Pulmonary artery endothelial cell (primary cell): ENCODE data around the gene TSPAN9. TPM values are rescaled to one million over a fixed set of nuclear protein-coding genes. Genes with fewer than 3 reads are reported as not detected.

Experiments used
- DNase-seq: peaks from one replicate; pipeline ENCODE4 v3.0.0-alpha.2; 2011; ENCODE audit warnings: low read depth, low spot score
- total RNA-seq: library from RNA; depleted of rRNA; stranded (reverse); fragments of >200 nt; gene quantifications from 2 replicates; pipeline ENCODE4 v1.2.3, GENCODE V29; 2014

TSPAN9 gene
- total RNA-seq, 1 donor from 2014 or later, result 65.0 TPM

DNA sequence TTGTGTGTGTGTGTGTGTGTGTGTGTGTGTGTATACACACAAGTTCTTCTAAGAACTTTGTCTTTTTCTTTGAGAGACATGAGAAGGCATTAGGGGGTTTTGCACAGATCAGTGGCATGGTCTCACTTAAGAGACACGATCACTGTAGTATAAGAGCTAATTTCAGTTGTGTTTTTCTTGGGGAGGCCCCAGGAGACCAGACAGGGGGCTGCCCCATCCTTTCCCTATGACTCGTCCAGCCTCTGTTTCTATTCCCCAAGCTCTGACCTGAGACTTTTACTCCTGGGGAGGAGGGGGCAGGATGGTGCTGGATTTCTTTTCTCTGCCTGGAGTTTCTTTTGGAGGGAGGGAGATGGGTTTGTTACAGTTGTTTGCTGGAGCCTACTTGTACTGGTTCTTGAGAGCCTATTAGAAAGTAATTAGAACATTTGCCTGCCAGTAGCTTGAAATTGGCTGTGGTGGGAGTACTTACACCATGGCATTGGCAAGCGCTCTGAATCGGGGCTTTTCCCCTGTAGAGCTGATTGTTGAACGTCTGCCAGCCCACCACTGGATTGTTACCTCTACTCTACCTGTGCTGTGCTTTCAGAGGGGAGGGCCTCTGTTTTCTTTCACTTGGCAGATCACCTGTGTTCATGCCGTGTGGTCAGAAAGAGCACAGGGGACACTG, 109.5 kb downstream of the TSPAN9 start:
- no peak for DNase-seq

DNA sequence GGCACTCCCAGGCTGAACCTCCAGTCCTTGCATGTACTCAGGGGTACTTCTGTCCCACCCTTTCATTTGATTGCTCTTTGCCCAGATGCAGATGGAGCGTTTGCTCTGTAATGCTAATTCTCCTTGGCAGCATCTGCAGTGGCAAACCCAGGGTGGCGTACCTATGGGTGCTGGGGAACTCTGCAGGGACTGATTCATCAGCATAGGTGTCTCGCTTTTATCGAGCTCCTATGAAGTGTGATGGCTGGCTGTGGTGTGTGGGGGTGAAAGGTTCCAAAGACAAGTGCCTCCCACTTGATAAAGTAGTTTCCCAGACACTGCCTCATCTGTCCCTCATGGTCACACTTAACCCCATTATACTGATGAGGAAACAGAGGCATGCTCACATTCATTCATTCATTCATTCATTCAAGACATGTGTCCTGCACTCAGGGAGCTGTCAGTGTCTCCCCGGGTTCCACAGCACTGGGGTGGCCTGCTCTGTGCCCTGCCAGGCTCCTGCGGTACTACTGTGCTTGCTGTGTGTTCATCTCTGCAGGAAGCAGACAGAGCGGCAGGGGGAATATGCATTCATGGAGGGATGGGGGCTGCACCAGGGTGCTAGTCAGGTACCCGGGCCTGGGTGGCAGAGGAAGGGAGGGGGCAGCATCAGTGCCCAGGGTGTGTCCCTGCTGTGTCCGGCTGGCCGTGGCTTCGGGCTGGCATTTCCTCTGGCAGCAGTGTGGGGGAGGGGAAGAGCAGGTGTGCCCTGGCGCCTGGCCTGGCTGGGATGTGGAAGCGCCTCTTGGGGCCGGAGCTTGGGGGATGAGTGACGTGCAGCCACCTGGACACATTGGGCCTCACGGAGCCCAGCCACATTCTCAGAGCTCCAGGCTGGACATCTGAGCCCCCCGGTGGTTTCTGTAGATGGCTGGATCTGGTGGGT, 110.9 kb downstream of the TSPAN9 start:
- no peak for DNase-seq

DNA sequence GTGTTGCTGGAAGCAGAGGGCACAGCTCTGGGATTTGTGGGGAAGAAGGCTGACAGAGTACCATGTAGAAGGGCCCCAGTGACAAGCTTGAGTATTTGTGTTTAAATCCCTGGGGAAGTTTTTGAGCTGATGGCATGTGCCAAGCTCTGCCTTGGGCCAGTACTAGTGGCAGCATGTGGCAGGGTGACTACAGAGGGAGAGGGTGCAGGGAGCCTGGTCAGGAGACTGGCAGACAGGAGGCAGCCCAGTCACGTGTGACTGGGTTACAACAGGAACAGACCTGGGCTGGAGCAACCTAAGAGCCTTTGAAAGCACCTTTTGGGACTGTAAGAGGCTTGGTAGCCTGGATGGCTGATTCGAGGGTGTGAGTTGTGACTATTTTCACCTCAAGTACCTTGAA, 112.1 kb downstream of the TSPAN9 start:
- no peak for DNase-seq

DNA sequence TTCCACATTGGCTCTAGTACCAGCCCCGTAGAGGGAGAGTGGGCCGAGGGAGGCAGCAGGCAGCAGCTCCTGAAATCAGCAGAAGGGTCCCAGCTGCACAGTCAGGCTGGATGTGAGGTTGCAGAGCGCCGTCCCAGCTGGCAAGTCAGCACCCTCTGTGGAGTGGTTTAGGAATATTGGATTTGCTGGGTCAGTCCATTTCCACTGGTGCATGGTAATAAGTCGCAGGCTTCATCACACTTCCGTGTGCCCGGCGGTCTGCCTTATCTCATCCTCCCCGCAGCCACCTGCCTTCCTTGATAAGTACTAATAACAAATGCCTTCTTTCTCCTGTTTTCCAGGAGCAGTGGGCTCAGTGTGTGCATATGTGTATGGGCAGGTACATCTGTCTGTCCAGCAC, 112.9 kb downstream of the TSPAN9 start:
- no peak for DNase-seq

DNA sequence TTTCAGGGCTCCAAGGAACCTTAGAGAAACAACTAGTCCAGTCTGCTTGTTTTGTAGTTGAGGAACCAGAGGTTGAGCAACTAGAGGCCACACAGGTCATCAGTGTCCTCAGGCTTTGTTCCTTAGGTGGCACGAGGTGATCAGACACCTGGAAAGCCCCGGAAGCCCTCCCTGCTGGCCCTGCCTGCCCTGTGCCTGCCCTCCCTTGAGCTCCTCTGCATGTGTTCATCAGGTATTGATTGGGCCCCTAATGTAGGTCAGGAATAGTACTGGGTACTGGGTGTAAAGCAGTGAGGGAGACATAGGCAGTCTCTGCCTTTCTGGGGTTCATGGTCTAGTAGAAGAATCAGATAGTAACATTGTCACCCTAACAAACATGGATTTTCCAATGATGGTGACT, 114.3 kb downstream of the TSPAN9 start:
- no peak for DNase-seq

DNA sequence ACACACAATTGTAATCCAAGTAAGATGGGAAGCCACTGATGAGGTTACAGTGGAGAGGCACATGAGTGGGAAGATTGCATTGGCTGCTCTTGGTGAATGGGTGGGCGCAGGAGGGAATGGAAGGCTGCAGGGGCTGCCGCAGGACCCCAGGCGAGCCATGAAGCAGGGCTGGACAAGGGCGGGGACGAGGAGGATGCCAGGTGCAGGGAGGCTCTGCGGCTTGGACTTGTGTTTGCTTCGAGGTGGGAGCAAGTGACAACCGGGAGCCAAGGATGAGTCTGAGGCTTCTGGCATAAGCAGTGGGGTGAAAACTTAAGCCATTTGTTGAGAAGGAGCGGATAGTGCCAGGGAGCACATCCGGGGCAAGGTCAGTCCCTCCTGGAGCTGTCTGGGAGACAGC, 115.0 kb downstream of the TSPAN9 start:
- DNase-seq, result no peak

DNA sequence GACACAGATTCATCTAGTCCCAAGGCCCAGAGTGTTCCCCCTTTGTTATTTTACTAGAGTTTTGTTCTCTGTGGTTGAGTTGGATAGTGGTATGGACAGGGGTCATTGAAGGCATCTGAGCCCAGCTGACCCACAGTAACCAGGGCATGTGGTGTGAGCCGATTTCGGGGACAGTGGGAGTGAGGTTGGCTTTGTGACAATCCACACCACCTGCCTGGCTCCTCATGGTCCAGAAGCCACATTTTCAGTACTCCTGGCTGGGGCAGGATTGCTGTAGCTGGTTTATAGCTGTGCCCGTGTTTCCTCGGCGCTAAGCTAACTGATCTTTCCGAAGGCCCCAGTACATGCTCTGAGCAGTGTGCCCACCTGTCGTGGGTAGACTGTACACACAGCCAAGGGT, 116.0 kb downstream of the TSPAN9 start:
- DNase-seq, result no peak

DNA sequence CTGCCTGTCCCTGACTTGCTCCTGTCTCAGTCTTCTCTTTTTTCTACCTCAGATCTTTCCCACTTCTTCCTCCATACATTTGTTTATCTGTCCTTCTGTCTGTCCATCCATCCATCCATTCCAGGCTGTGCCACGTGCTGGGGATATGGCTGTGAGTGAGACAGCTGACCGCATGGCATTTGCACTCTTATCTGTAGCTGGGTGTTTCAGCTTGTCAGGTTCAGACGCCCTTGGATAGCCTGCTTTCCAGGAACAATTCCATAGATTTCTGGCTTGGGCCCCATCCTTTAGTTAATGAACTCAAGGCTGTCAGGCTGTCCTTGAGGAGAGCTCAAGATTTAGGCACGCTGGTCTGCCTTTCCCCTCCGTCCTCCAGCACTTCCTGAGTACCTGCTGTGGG, 116.6 kb downstream of the TSPAN9 start:
- DNase-seq, result no peak

DNA sequence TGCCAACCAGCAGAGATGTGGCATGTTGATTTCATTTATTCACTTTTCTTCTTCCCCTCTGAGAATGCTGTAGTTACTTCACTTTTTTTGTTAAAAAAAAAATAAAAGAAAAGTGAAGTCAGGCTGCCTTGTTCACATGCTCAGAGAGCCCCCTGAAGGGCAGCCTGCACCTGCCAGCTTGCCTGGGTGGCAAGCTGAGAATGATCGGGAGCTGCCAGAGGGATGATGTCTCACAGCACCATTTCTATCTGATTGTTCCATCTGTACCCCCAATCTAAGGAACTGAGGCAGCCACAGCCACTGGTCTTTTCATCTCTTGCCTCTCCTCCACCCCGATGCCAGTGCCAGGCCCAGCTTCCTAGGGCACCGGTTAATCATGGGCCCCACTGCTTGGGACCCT, 118.2 kb downstream of the TSPAN9 start:
- DNase-seq, result no peak

DNA sequence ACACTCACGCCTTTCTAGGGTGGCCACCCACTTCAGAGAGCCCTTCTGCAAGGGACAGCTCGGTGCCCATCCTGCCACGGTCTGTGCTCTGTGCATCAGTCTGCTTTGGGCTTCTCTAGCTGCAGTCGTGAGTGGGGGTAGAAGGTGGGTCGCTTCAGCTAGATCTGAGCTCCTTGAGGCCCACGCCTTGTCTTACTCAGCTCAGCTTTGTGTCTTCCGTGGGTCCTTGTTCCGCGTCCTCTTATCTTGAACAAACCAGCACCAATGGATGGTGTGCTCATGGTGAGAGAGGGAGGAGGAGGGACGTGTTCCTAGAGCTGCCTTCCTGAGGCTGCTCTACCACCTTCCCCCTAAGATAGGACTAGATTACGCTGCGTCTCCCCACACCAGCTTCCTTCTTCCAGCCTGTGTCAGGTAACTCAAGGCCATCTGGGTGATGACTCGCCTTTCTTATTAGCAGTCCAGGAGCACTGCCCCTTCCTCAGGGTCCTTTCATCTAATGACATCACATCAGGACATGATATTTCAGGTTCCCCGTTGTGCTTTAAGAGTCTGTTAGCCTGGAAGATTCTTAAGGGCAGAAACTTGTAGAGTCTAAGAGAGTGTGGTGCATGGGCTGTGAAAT, 118.8 kb downstream of the TSPAN9 start:
- no peak for DNase-seq

DNA sequence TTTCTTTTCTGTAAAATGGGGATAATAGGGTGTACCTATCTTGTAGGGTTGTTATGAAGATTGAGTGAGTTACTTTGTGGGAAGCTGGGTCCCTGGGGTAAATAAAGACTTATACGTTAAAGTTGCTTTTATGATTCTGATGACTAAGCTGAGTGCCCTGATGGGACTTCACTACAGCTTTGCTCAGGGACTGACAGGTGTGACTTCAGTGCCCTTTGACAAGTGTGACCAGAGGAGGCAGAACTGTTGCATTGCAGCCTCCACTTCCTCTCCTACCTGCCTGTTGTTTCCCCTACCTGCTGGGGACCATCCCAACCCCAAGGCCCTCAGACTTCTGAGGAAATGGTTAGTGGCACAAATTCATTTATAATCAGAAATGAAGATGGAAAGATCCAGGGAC, 119.3 kb downstream of the TSPAN9 start:
- no peak for DNase-seq

DNA sequence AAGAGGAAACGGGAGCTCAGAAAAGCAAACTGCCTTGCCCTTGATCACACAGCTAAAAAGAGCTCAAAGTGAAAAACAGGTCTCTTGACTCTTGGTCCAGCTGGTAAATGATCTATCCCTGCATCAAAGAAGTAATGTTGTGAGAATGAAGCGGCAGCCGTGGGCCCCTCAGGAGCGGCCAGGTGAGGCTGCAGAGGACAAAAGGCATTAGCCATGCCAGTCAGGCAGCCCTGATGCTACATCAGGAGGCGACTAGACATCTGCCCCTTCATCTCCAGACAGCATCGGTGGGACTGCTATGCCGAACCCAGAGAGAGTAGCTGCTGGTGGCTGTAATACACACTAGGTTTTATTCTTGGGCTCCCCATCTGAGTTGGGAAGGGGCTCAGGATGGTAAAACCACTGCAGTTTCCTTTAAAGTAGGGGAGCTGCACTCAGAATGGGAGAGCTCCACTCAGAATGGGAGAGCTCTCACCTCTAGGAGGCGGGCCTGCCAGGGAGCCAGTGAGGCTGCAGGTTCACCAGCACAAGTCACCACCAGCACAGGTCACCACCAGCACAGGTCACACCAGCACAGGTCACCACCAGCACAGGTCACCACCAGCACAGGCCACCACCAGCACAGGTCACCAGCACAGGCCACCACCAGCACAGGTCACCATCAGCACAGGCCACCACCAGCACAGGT, 120.1 kb downstream of the TSPAN9 start:
- no peak for DNase-seq

DNA sequence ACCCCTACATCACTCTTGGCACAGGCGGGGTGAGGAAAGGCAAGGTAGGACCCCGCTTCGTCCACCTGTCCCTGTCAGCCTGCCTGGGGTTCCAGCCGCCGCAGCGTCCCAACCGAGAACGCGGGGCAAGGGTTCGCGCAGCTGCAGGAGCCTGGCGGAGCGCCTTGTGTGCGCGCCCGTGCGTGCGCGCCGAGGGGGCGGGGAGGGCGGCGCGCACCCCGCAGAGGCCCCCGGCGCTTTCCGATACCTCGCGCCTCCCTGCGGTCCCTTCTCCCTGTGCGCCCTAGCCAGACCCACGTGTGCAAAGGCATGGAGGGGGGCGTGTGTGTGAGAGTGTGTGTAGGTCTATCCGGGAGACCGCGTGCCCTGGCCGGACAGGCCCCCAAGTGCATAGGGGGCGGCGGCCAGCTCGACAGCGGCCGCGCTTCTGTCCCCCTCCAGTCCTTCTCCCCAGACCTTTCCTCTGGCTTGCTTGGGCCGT, 122.4 kb downstream of the TSPAN9 start:
- DNase-seq, result no peak

DNA sequence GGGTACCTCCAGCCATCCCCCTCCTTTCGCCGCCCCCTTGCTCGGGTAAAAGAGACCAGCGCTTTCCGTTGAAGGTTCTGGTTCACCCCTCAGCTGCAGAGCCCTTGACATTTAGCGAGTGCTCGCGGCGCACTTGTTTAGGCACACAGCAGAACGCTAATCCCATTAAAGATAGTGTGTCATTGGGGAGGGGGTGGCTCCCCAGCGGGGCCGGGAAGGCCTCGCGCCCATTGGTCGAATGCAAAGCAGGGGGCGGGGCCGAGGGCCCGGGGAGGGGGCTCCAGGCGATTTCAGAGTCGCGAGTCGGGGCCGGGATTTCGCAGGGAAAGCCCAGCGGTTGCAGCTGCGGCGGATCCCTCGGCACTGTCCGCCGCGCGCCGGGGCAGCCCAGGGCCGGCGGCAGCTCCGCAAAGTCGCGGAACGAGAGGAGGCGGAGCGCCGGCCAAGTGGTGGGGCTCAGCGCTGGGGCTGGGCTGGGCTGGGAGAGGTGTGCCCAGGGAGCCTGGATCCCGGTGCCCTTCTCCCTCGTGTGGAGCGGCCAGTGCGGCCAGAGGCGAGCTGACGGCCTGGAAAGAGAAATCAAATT, 122.9 kb downstream of the TSPAN9 start:
- no peak for DNase-seq

DNA sequence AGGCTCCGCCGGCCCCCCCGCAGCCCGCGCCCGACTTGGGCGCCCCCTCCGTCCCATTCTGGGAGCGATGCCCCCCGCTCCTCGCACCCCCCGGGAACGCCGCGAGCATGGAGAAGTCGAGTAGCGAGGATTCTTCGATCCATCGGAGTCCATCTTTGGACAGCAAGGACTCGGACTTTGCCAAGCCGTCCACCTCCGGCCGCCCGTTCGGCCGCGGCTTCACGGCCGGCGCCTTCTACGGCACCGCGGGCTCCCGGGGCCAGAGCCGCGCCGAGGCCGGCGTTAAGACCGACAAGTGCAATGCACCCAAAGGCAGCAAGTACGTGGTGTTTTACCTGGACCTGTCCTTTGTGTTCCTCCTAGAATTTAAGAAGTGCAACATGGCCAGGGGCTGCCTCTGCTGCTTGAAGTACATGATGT, 123.6 kb downstream of the TSPAN9 start:
- DNase-seq, result no peak

DNA sequence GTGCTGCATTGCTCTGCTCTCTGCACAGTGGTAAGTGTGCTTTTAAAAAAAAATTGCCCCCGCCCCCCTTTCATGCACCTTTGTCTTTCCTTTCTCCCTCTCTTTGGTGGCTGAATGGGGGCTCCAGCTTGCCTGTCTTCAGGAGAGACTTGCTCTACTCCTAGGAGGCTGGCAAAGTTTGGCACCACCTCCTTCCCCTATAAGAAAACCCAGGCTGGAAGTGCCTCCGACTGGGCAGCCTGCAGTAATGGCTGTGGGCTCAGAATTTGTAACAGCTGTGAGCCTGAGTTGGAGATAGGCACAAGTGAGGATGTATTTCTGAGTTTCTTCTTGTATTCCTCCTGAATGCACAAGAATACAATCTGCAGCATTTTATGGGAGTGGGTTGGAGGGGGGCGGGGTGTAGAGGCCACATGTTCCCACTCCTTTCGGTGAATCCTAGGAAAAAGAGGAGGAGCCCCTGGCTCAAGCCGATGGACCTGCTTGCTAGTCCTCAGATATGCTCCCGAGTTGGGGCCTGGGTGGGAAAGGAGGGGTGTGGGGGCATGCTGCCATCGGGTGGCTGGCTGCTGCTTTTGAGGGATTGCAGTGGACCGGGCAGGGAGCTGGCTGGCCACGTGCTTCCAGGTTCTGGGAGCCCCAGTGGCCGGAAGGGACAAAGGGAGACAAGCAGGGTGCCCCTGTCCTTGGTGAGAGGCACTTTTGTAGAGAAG, 124.3 kb downstream of the TSPAN9 start:
- no peak for DNase-seq

DNA sequence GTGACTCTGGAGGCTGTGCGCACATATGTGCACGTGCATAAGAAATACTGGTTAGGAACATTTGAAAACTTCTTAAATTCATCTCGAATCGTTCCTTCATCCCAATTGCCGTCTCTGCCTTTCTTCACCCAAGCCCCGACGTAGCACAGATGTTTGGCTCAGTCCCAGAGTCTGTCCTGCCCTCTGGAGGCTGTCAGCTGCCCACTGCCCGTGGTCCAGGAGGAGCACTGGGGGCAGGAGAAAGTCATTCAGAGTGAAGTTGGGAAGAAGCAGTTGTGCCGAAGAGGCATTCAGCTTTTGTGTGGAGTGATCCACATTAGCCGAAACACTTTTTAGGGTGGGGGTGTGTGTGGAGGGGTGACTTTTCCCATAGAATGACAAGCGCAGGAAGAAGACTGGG, 124.9 kb downstream of the TSPAN9 start:
- no peak for DNase-seq

DNA sequence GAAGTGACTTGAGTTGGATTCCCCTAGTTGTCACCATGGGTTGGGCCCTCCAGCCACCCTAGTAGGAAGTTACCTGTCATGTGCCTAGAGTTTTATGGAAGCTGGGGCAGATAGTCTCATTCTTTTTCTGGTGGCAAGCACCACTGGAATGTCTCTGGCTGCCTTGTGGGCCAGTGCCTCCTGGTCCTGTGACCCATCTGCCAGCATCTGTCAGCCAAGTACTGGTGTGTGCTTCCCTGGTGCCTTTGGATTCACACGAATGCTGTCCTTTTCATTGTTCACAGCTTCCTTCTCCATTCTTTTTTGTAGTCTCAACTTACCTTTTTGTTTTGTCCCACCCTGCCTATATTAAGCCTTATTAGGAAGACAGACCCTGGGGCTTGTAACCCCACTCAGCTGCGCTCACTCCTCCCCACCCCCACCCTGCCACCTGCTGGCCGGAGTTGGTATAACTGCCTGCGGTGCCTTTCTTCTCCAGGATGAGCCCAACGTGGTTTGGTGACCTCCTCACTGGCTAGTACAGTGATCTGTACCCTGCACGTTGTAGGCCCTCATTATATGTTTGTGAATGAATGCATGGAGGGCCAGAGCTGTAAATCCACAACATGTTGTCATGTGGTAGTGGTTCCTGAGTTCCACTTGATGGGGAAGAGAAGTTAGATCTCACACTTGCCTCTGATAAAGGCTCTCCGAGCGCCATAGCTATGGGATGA, 125.7 kb downstream of the TSPAN9 start:
- DNase-seq, result no peak

DNA sequence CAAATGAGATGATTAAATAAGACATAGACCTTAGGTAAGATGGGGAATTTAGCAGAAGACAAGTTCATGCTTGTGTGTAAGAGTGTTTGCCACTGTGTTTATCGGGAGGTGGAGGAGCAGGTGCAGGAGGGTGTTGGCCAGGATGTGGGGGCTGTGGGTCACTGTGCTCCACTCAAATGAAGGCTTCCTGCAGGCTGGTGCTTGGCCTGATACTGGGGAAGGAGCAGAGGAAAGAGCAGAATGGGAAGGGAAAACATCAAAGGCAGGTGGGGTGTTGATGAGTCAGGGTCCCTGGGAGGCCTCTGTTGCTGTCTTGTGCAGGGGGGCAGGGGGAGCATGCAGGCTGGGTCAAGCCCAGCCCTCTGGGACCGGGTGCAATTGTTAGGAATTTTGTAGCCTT, 126.5 kb downstream of the TSPAN9 start:
- DNase-seq, result no peak

DNA sequence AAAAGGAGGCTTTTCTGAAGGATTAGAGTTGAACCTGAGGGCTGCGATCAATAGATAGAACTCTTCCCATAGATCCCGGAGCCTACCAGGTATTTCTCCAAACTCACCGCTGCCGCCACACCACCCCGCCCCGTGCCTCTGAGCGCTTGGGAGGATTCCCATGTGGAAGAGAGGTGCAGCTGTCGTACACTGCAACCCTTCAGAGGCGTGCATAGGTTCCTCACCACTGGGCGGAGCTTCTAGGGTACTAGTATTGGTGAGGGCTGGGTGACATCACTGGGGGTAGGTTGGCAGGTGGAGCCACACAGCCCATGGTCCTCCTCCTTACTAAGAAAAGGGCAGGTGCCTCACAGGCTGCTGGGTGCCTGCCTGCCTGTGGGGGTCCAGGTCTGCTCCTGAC, 127.0 kb downstream of the TSPAN9 start:
- no peak for DNase-seq
